Testis (tissue), 2 donors: ENCODE data around the gene ROS1.

Experiments
- CTCF ChIP-seq, 3 experiments: fragments of 450-650 bp in 2 of 3; fragments of 200-600 bp in 1 of 3; sonication (generic) in 1 of 3; IDR thresholded peaks; one replicate each; pipeline ENCODE4 v1.5.1; 2016 to 2019; ENCODE audit warnings: antibody characterized with exemption in 3 of 3, mild to moderate bottlenecking in 2 of 3, moderate library complexity in 1 of 3
- POLR2A ChIP-seq: fragments of 450-650 bp; IDR thresholded peaks from one replicate; pipeline ENCODE4 v1.6.1; 2017; ENCODE audit warnings: antibody characterized with exemption, mild to moderate bottlenecking, moderate library complexity

- TF ChIP-seq CTCF (IDR thresholded peaks at IDR 0.05) (no peak), POLR2A (no peak)
Measured at GRCh38 chr6:117288083-117288715, 137.5 kb downstream of the ROS1 start.
